Testis (tissue), 3 donors: ENCODE data around the gene VTCN1. TPM values are rescaled to one million over a fixed set of nuclear protein-coding genes. Genes with fewer than 3 reads are reported as not detected.

Experiments used
- DNase-seq: peaks from one replicate; pipeline ENCODE4 v3.0.0-alpha.2; 2019
- H3K27ac ChIP-seq, 2 donors: fragments of 200-600 bp; sonication (generic); one replicate each; pipeline ENCODE4 v1.5.1; 2019
- H3K27me3 ChIP-seq: fragments of 200-600 bp; sonication (generic); one replicate; pipeline ENCODE4 v1.5.1; 2019
- H3K36me3 ChIP-seq: fragments of 200-600 bp; sonication (generic); one replicate; pipeline ENCODE4 v1.5.1; 2017; ENCODE audit warnings: low read depth; ENCODE audit errors: missing control alignments
- H3K4me1 ChIP-seq: fragments of 200-600 bp; sonication (generic); one replicate; pipeline ENCODE4 v1.5.1; 2019
- H3K4me3 ChIP-seq, 2 donors: fragments of 200-600 bp; sonication (generic); one replicate each; pipeline ENCODE4 v1.5.1; 2017 to 2019
- H3K9me3 ChIP-seq: fragments of 200-600 bp; sonication (generic); one replicate; pipeline ENCODE4 v1.5.1; 2017
- POLR2A ChIP-seq: fragments of 450-650 bp; IDR thresholded peaks from one replicate; pipeline ENCODE4 v1.6.1; 2017; ENCODE audit warnings: antibody characterized with exemption, mild to moderate bottlenecking, moderate library complexity
- WGBS, 2 donors: methylation state at CpG; one replicate each; pipeline ENCODE4 v1.1.5; 2018; 5-methylcytosine and 5-hydroxymethylcytosine counted together
- intact Hi-C: fragments of 100-400 bp; cut with DNase I; formaldehyde crosslinking; loops from one replicate; pipeline ENCODE4 v1.15.1; 2023; ENCODE audit warnings: low total_unique reads
- polyA plus RNA-seq: library from polyadenylated mRNA; stranded (reverse); fragments of 350-450 nt; fragmentation: Illumina TruSeq; extraction: RNeasy Lipid Tissue Mini Kit (QIAGEN cat#74804); gene quantifications from one replicate; pipeline ENCODE4 v1.2.3, GENCODE V29; 2014; ENCODE audit warnings: low read depth, low replicate concordance; ENCODE audit not compliant: insufficient read depth
- total RNA-seq, 2 donors: library from RNA; depleted of rRNA; stranded (reverse); fragments of >200 nt; gene quantifications; one replicate each; pipeline ENCODE4 v1.2.3, GENCODE V29; 2016
- TF ChIP-seq, protein P1 (sequence below), 3 experiments: fragments of 450-650 bp in 2 of 3; fragments of 200-600 bp in 1 of 3; sonication (generic) in 1 of 3; IDR thresholded peaks; one replicate each; pipeline ENCODE4 v1.5.1; 2016 to 2019; ENCODE audit warnings: antibody characterized with exemption in 3 of 3, mild to moderate bottlenecking in 2 of 3, moderate library complexity in 1 of 3

Gene VTCN1
- total and polyA plus RNA-seq, 3 donors from 2014 or later, result 1.3 to 2.6 (median 1.9) TPM

DNA sequence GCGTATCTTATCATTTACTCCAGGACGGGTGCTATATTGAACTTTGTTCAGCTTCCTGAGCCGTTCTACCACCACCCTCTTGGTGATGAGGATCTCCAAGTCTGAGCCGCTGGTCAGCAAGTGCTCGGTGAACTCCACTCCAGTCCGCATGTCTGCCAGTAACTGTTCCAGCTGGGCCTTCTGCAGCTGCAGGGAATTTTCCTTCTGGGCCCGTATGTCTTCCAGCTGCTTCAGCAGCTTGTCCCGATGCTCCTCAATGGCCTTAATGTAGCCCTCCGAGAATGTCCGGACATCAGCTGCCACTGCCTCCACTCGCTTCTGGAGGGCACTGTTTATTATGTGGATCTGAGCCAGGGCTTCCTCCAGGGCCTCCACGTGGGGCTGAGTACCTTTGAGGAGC, 92.6 kb downstream of the VTCN1 start:
- 88 to 92% methylated on average over 9 to 12 of the region's 12 CpGs for WGBS, 2 donors
- DNase-seq, result no peak
- Histone ChIP-seq H3K27ac (no peak overlapping the region), H3K36me3 (peaks cover 4% of the 10 kb centered on the region), H3K4me1 (peaks cover 5% of the 10 kb centered on the region), H3K9me3 (no peaks in the 10 kb centered on the region), H3K27me3 (no peaks in the 10 kb centered on the region), H3K4me3 (no peak overlapping the region)
- intact Hi-C loops, result no loop called here
- TF ChIP-seq, protein P1, sequence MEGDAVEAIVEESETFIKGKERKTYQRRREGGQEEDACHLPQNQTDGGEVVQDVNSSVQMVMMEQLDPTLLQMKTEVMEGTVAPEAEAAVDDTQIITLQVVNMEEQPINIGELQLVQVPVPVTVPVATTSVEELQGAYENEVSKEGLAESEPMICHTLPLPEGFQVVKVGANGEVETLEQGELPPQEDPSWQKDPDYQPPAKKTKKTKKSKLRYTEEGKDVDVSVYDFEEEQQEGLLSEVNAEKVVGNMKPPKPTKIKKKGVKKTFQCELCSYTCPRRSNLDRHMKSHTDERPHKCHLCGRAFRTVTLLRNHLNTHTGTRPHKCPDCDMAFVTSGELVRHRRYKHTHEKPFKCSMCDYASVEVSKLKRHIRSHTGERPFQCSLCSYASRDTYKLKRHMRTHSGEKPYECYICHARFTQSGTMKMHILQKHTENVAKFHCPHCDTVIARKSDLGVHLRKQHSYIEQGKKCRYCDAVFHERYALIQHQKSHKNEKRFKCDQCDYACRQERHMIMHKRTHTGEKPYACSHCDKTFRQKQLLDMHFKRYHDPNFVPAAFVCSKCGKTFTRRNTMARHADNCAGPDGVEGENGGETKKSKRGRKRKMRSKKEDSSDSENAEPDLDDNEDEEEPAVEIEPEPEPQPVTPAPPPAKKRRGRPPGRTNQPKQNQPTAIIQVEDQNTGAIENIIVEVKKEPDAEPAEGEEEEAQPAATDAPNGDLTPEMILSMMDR (IDR thresholded peaks at IDR 0.05), result no peak
- TF ChIP-seq POLR2A, result no peak

- no peak overlapping the region for H3K4me3 ChIP-seq
- no peaks in the 10 kb centered on the region for H3K9me3 ChIP-seq
- H3K27ac ChIP-seq, result no peak overlapping the region
- intact Hi-C loops, result no loop called here
- H3K4me1 ChIP-seq, result peaks cover 5% of the 10 kb centered on the region
- 89 to 94% methylated on average over 2 of the region's 2 CpGs for WGBS, 2 donors
- no peaks in the 10 kb centered on the region for H3K27me3 ChIP-seq
- H3K36me3 ChIP-seq, result peaks cover 4% of the 10 kb centered on the region
- no peak for TF ChIP-seq POLR2A
- TF ChIP-seq, protein P1 (IDR thresholded peaks at IDR 0.05), result no peak
- no peak for DNase-seq
Observed at GRCh38 chr1:117117697-117118096, 93.0 kb downstream of the VTCN1 start.

GRCh38 chr1:117116784-117117130, 94.0 kb downstream of the VTCN1 start:
- no peak overlapping the region for H3K4me3 ChIP-seq
- peaks cover 5% of the 10 kb centered on the region for H3K4me1 ChIP-seq
- peaks cover 4% of the 10 kb centered on the region for H3K36me3 ChIP-seq
- H3K27ac ChIP-seq, result no peak overlapping the region
- TF ChIP-seq, protein P1 (IDR thresholded peaks at IDR 0.05), result no peak
- TF ChIP-seq POLR2A, result no peak
- intact Hi-C loops, result no loop called here
- DNase-seq, result no peak
- no peaks in the 10 kb centered on the region for H3K9me3 ChIP-seq
- WGBS, 2 donors, result 83 to 90% methylated on average over 1 to 3 of the region's 3 CpGs
- no peaks in the 10 kb centered on the region for H3K27me3 ChIP-seq

GRCh38 chr1:117116090-117116783, 94.5 kb downstream of the VTCN1 start:
- H3K27ac ChIP-seq, result no peak overlapping the region
- H3K4me3 ChIP-seq, result no peak overlapping the region
- 88 to 94% methylated on average over 13 of the region's 13 CpGs for WGBS, 2 donors
- H3K4me1 ChIP-seq, result peaks cover 5% of the 10 kb centered on the region
- TF ChIP-seq POLR2A, result no peak
- TF ChIP-seq, protein P1 (IDR thresholded peaks at IDR 0.05), result no peak
- H3K27me3 ChIP-seq, result no peaks in the 10 kb centered on the region
- DNase-seq, result no peak
- peaks cover 4% of the 10 kb centered on the region for H3K36me3 ChIP-seq
- intact Hi-C loops, result no loop called here
- no peaks in the 10 kb centered on the region for H3K9me3 ChIP-seq

GRCh38 chr1:117114877-117115276, 95.8 kb downstream of the VTCN1 start:
- intact Hi-C loops, result no loop called here
- WGBS, 2 donors, result 81 to 85% methylated on average over 2 of the region's 2 CpGs
- Histone ChIP-seq H3K4me1 (no peaks in the 10 kb centered on the region), H3K36me3 (peaks cover 4% of the 10 kb centered on the region), H3K27ac (no peak overlapping the region), H3K27me3 (no peaks in the 10 kb centered on the region), H3K4me3 (no peak overlapping the region), H3K9me3 (no peaks in the 10 kb centered on the region)
- no peak for TF ChIP-seq POLR2A
- TF ChIP-seq, protein P1 (IDR thresholded peaks at IDR 0.05), result no peak
- DNase-seq, result no peak
